SK-N-SH treated with all-trans-retinoic acid at 6 μM for 48 hours (cell line): ENCODE data around the gene SLC19A3.

ENCODE experiments used
- ATAC-seq: fragments of 200-7000 bp; cut with Tn5 transposase; 3 replicates; pipeline ENCODE4 v1.9.1; 2020; ENCODE audit warnings: mild to moderate bottlenecking, moderate library complexity
- ARNTL ChIP-seq: fragments of 450-650 bp; formaldehyde crosslinking; IDR thresholded peaks from 2 replicates; pipeline ENCODE4 v1.5.0; 2020; ENCODE audit warnings: low read depth, mild to moderate bottlenecking, moderate library complexity, borderline replicate concordance
- BACH2 ChIP-seq: fragments of 250-450 bp; sonication (Bioruptor Pico); IDR thresholded peaks from 2 replicates; pipeline ENCODE4 v1.9.0; 2021; ENCODE audit warnings: mild to moderate bottlenecking, borderline replicate concordance
- CREB5 ChIP-seq: fragments of 250-450 bp; sonication (Bioruptor Pico); IDR thresholded peaks from 2 replicates; pipeline ENCODE4 v1.5.1; 2020; ENCODE audit warnings: low read depth, mild to moderate bottlenecking, moderate library complexity
- CSDC2 ChIP-seq: fragments of 250-450 bp; sonication (Bioruptor Pico); IDR thresholded peaks from 2 replicates; pipeline ENCODE4 v1.5.0; 2020; ENCODE audit warnings: mild to moderate bottlenecking, moderate library complexity
- CSRNP3 ChIP-seq: fragments of 250-450 bp; sonication (Bioruptor Pico); IDR thresholded peaks from 2 replicates; pipeline ENCODE4 v1.5.1; 2021; ENCODE audit warnings: mild to moderate bottlenecking, moderate library complexity
- ESRRG ChIP-seq: fragments of 250-450 bp; sonication (Bioruptor Pico); IDR thresholded peaks from 2 replicates; pipeline ENCODE4 v1.6.1; 2021; ENCODE audit warnings: mild to moderate bottlenecking
- ISL1 ChIP-seq: fragments of 250-450 bp; sonication (Bioruptor Pico); IDR thresholded peaks from 2 replicates; pipeline ENCODE4 v2.1.2; 2022; ENCODE audit warnings: mild to moderate bottlenecking, moderate library complexity
- OSR1 ChIP-seq: fragments of 250-450 bp; sonication (Bioruptor Pico); IDR thresholded peaks from 2 replicates; pipeline ENCODE4 v1.8.0; 2022; ENCODE audit warnings: moderate library complexity, mild to moderate bottlenecking, inconsistent platforms
- PATZ1 ChIP-seq: fragments of 250-450 bp; sonication (Bioruptor Pico); IDR thresholded peaks from 2 replicates; pipeline ENCODE4 v1.8.0; 2020; ENCODE audit warnings: mild to moderate bottlenecking, moderate library complexity, borderline replicate concordance
- PPARA ChIP-seq: fragments of 250-450 bp; sonication (Bioruptor Pico); IDR thresholded peaks from 2 replicates; pipeline ENCODE4 v1.5.0; 2020; ENCODE audit warnings: mild to moderate bottlenecking, borderline replicate concordance
- RARB ChIP-seq: fragments of 250-450 bp; sonication (Bioruptor Pico); IDR thresholded peaks from 2 replicates; pipeline ENCODE4 v1.8.0; 2021; ENCODE audit warnings: mild to moderate bottlenecking, moderate library complexity
- SNAI2 ChIP-seq: fragments of 250-450 bp; sonication (Bioruptor Pico); IDR thresholded peaks from 2 replicates; pipeline ENCODE4 v1.5.0; 2020; ENCODE audit warnings: mild to moderate bottlenecking, moderate library complexity
- TCF4 ChIP-seq: fragments of 250-450 bp; sonication (Bioruptor Pico); IDR thresholded peaks from 2 replicates; pipeline ENCODE4 v1.8.0; 2021; ENCODE audit warnings: mild to moderate bottlenecking, moderate library complexity, borderline replicate concordance
- TOX ChIP-seq: fragments of 250-450 bp; sonication (Bioruptor Pico); IDR thresholded peaks from 2 replicates; pipeline ENCODE4 v1.8.0; 2021; ENCODE audit warnings: mild to moderate bottlenecking, moderate library complexity, borderline replicate concordance
- TSHZ2 ChIP-seq: fragments of 250-450 bp; sonication (Bioruptor Pico); IDR thresholded peaks from 2 replicates; pipeline ENCODE4 v1.5.0; 2020; ENCODE audit warnings: mild to moderate bottlenecking, moderate library complexity
- ZC3H10 ChIP-seq: fragments of 250-450 bp; sonication (Bioruptor Pico); IDR thresholded peaks from 2 replicates; pipeline ENCODE4 v1.5.1; 2021; ENCODE audit warnings: mild to moderate bottlenecking, moderate library complexity
- ZFP3 ChIP-seq: fragments of 250-450 bp; sonication (Bioruptor Pico); IDR thresholded peaks from 2 replicates; pipeline ENCODE4 v1.5.0; 2020; ENCODE audit warnings: mild to moderate bottlenecking, moderate library complexity
- ZFP30 ChIP-seq: fragments of 450-650 bp; formaldehyde crosslinking; IDR thresholded peaks from 2 replicates; pipeline ENCODE4 v1.5.0; 2022; ENCODE audit warnings: mild to moderate bottlenecking, moderate library complexity
- ZNF565 ChIP-seq: fragments of 450-650 bp; formaldehyde crosslinking; conservative IDR thresholded peaks from 2 replicates; pipeline ENCODE4 v1.5.0; 2020; ENCODE audit warnings: low read depth, mild to moderate bottlenecking, moderate library complexity
- ZNF70 ChIP-seq: fragments of 450-650 bp; formaldehyde crosslinking; IDR thresholded peaks from 2 replicates; pipeline ENCODE4 v1.5.0; 2020; ENCODE audit warnings: mild to moderate bottlenecking, moderate library complexity
- ZNF8 ChIP-seq: fragments of 450-650 bp; formaldehyde crosslinking; IDR thresholded peaks from 2 replicates; pipeline ENCODE4 v1.5.0; 2020; ENCODE audit warnings: mild to moderate bottlenecking, moderate library complexity
- TF ChIP-seq, protein P1 (sequence below): fragments of 250-450 bp; sonication (Bioruptor Pico); IDR thresholded peaks from 2 replicates; pipeline ENCODE4 v1.8.0; 2021; ENCODE audit warnings: low read depth, mild to moderate bottlenecking, moderate library complexity, borderline replicate concordance

The SLC19A3 gene

GRCh38 chr2:227654426-227654825 lies 63.4 kb downstream of the SLC19A3 start:
- TF ChIP-seq ARNTL (CRISPR knock-in tag) (no peak), TOX (CRISPR knock-in tag) (no peak), TCF4 (no peak), CSDC2 (CRISPR knock-in tag) (no peak), CREB5 (CRISPR knock-in tag) (no peak), ISL1 (CRISPR knock-in tag) (no peak), TSHZ2 (no peak), OSR1 (CRISPR knock-in tag) (no peak), ZFP3 (no peak), ZNF70 (CRISPR knock-in tag) (no peak), ZC3H10 (CRISPR knock-in tag) (no peak), PATZ1 (no peak), PPARA (CRISPR knock-in tag) (no peak), ZNF8 (CRISPR knock-in tag) (no peak), RARB (CRISPR knock-in tag) (no peak), CSRNP3 (no peak), ZNF565 (no peak)
- TF ChIP-seq, protein P1, sequence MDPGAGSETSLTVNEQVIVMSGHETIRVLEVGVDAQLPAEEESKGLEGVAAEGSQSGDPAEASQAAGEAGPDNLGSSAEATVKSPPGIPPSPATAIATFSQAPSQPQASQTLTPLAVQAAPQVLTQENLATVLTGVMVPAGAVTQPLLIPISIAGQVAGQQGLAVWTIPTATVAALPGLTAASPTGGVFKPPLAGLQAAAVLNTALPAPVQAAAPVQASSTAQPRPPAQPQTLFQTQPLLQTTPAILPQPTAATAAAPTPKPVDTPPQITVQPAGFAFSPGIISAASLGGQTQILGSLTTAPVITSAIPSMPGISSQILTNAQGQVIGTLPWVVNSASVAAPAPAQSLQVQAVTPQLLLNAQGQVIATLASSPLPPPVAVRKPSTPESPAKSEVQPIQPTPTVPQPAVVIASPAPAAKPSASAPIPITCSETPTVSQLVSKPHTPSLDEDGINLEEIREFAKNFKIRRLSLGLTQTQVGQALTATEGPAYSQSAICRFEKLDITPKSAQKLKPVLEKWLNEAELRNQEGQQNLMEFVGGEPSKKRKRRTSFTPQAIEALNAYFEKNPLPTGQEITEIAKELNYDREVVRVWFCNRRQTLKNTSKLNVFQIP (CRISPR knock-in tag) = no peak
- no peak for ATAC-seq

DNA sequence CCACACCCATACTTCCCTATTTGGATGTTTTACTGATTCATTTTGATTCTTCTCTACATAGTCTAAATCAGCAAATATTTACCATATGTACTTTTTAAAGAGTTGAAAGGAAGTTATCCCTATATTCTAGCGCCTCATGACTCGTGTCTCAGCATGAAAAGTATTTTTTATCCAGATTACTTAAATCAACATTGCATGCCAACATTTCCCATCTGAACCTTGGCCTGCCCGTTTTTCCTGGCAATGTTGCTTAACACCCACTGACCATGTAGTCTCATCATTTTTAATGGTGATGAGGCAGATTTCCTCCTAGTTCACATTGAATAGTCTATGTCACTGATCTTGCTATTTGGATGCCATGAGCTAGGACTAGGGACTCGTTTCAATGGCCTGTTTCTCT lies 64.4 kb downstream of the SLC19A3 start:
- no peak for TF ChIP-seq ZNF8 (CRISPR knock-in tag)
- TF ChIP-seq ARNTL (CRISPR knock-in tag) = no peak
- TF ChIP-seq CSDC2 (CRISPR knock-in tag) = no peak
- TF ChIP-seq CREB5 (CRISPR knock-in tag) = no peak
- no peak for TF ChIP-seq TCF4
- TF ChIP-seq SNAI2 (CRISPR knock-in tag) = no peak
- TF ChIP-seq ZNF70 (CRISPR knock-in tag) = no peak
- TF ChIP-seq ZNF565 = no peak
- no peak for TF ChIP-seq ISL1 (CRISPR knock-in tag)
- TF ChIP-seq ESRRG (CRISPR knock-in tag) = no peak
- TF ChIP-seq ZFP3 = no peak
- no peak for TF ChIP-seq PPARA (CRISPR knock-in tag)
- no peak for TF ChIP-seq TOX (CRISPR knock-in tag)
- TF ChIP-seq BACH2 = no peak
- TF ChIP-seq ZC3H10 (CRISPR knock-in tag) = no peak
- no peak for TF ChIP-seq CSRNP3
- no peak for TF ChIP-seq ZFP30 (CRISPR knock-in tag)
- no peak for ATAC-seq
